NCI-H526 treated with DMSO at 0.1 percent for 48 hours (cell line): ENCODE data around the gene FCHSD2.
"Not testable (repeated sequence)": the region's sequence is repeated elsewhere in the genome, so short reads cannot be mapped to it uniquely, and the experiment has no call there.

ENCODE experiments used
- DNase-seq: peaks from one replicate; lab custom pipeline; 2025; lab: John Stamatoyannopoulos, UW

Gene FCHSD2

GRCh38 chr11:73151416-73151815, 9.3 kb upstream of the FCHSD2 start:
- DNase-seq, result no peak

GRCh38 chr11:73149105-73149504, 7.0 kb upstream of the FCHSD2 start:
- DNase-seq, result no peak

GRCh38 chr11:73147771-73148681, 5.9 kb upstream of the FCHSD2 start:
- no peak for DNase-seq

GRCh38 chr11:73145986-73146575, 4.0 kb upstream of the FCHSD2 start:
- DNase-seq, result no peak

- DNase-seq, result peak; percentile 73
These were observed 1.2 kb upstream of the FCHSD2 start for GRCh38 chr11:73143126-73143838.

GRCh38 chr11:73141309-73142127, 600 bp downstream of the FCHSD2 start:
- DNase-seq, result peak; percentile 81

GRCh38 chr11:73141031-73141308, 1.1 kb downstream of the FCHSD2 start:
- DNase-seq, result no peak

- DNase-seq, result peak; percentile 66
These were observed 1.7 kb downstream of the FCHSD2 start for GRCh38 chr11:73140213-73141030.

- no peak for DNase-seq
These were observed 2.5 kb downstream of the FCHSD2 start for GRCh38 chr11:73139476-73140198.

- DNase-seq, result no peak
These were observed 4.2 kb downstream of the FCHSD2 start for GRCh38 chr11:73137944-73138274.

GRCh38 chr11:73137262-73137943, 4.7 kb downstream of the FCHSD2 start:
- no peak for DNase-seq

- not testable (repeated sequence) for DNase-seq
These were observed 5.4 kb downstream of the FCHSD2 start for GRCh38 chr11:73136722-73137121.

- no peak for DNase-seq
These were observed 6.5 kb downstream of the FCHSD2 start for GRCh38 chr11:73135346-73136284.

- DNase-seq, result not testable (repeated sequence)
These were observed 9.8 kb downstream of the FCHSD2 start for GRCh38 chr11:73132349-73132748.

GRCh38 chr11:73130181-73130580, 11.9 kb downstream of the FCHSD2 start:
- DNase-seq, result no peak

GRCh38 chr11:73129198-73129597, 12.9 kb downstream of the FCHSD2 start:
- DNase-seq, result no peak

- no peak for DNase-seq
These were observed 15.2 kb downstream of the FCHSD2 start for GRCh38 chr11:73126804-73127480.

- DNase-seq, result no peak
These were observed 17.3 kb downstream of the FCHSD2 start for GRCh38 chr11:73124800-73125199.
